Fibroblast of skin of scalp (primary cell): ENCODE results near the gene TCHH. TPM values are rescaled to one million over a fixed set of nuclear protein-coding genes. Genes with fewer than 3 reads are reported as not detected.
"Not testable (repeated sequence)": the region's sequence is repeated elsewhere in the genome, so short reads cannot be mapped to it uniquely, and the experiment has no call there.

Source experiments
- DNase-seq: peaks from one replicate; pipeline ENCODE4 v3.0.0-alpha.2; 2013
- polyA plus RNA-seq, 2 experiments: library from polyadenylated mRNA; unstranded; fragments of 120-200 nt; gene quantifications; one replicate each; pipeline ENCODE4 v1.2.1, GENCODE V29; 2013; ENCODE audit not compliant: insufficient read length in 2 of 2

Gene TCHH
- not detected for polyA plus RNA-seq (2013, experiment 1 of 2; ENCODE audit: insufficient read length)
- 0.04 TPM for polyA plus RNA-seq (2013, experiment 2 of 2; ENCODE audit: insufficient read length)

- DNase-seq: no peak
Observed at GRCh38 chr1:152115344-152115743, at the start of gene TCHH. Gene TCHH (minus strand): TSS chr1:152115444. CDS start chr1:152114080, 1,364 bp downstream.

GRCh38 chr1:152164517-152165136 is 49.4 kb upstream of the TCHH start:
- DNase-seq: no peak

GRCh38 chr1:152162792-152163463 is 47.7 kb upstream of the TCHH start:
- peak; percentile 86 for DNase-seq

GRCh38 chr1:152160576-152160975 is 45.3 kb upstream of the TCHH start:
- DNase-seq: no peak

GRCh38 chr1:152159144-152159543 is 43.9 kb upstream of the TCHH start, which contains the start of gene RPTN:
Gene RPTN (minus strand): TSS chr1:152159228. CDS start chr1:152157889, 1,339 bp downstream.
- no peak for DNase-seq

GRCh38 chr1:152153996-152154395 is 38.8 kb upstream of the TCHH start:
- no peak for DNase-seq

GRCh38 chr1:152151646-152152045 is 36.4 kb upstream of the TCHH start:
- DNase-seq: no peak

GRCh38 chr1:152148981-152149380 is 33.7 kb upstream of the TCHH start:
- DNase-seq: peak; percentile 8

- no peak for DNase-seq
Observed at GRCh38 chr1:152148051-152148450, 32.8 kb upstream of the TCHH start.

GRCh38 chr1:152145769-152146168 is 30.5 kb upstream of the TCHH start:
- DNase-seq: no peak

- DNase-seq: not testable (repeated sequence)
Observed at GRCh38 chr1:152144674-152145183, 29.5 kb upstream of the TCHH start.

GRCh38 chr1:152143150-152143887 is 28.1 kb upstream of the TCHH start:
- DNase-seq: peak; percentile 43

GRCh38 chr1:152141971-152142584 is 26.8 kb upstream of the TCHH start:
- peak; percentile 68 for DNase-seq

- DNase-seq: no peak
Observed at GRCh38 chr1:152137215-152137614, 22.0 kb upstream of the TCHH start.

GRCh38 chr1:152130186-152130585 is 14.9 kb upstream of the TCHH start:
- no peak for DNase-seq

GRCh38 chr1:152127673-152128072 is 12.4 kb upstream of the TCHH start:
- DNase-seq: no peak

- no peak for DNase-seq
Observed at GRCh38 chr1:152125834-152126443, 10.7 kb upstream of the TCHH start.

- DNase-seq: no peak
Observed at GRCh38 chr1:152118915-152119314, 3.7 kb upstream of the TCHH start.

- DNase-seq: no peak
Observed at GRCh38 chr1:152112885-152113432, 2.3 kb downstream of the TCHH start.

- DNase-seq: peak; percentile 14
Observed at GRCh38 chr1:152112101-152112884, 3.0 kb downstream of the TCHH start.

GRCh38 chr1:152111515-152111968 is 3.7 kb downstream of the TCHH start:
- peak; percentile 42 for DNase-seq
